ENCODE measurements around the gene TRMT10B.

DNA sequence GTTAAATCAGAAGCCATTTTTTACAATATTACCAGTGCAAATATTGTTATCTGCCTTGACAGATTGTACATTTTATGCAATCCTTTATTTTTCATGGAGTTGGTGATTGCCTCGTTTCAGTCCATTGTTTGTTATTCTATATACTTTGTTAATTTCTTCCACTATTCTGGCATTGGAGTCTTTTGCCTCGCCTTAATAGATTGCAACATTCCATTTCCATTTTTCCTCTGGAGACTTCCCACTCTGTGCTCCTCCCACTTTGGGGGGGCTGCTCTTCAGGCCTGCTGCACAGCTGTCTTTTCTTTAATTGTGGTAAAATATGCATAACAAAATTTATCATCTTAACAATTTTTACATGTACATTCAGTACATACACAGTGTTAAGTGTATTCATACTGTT, 42.6 kb downstream of the TRMT10B start:
- TF ChIP-seq, protein P1, sequence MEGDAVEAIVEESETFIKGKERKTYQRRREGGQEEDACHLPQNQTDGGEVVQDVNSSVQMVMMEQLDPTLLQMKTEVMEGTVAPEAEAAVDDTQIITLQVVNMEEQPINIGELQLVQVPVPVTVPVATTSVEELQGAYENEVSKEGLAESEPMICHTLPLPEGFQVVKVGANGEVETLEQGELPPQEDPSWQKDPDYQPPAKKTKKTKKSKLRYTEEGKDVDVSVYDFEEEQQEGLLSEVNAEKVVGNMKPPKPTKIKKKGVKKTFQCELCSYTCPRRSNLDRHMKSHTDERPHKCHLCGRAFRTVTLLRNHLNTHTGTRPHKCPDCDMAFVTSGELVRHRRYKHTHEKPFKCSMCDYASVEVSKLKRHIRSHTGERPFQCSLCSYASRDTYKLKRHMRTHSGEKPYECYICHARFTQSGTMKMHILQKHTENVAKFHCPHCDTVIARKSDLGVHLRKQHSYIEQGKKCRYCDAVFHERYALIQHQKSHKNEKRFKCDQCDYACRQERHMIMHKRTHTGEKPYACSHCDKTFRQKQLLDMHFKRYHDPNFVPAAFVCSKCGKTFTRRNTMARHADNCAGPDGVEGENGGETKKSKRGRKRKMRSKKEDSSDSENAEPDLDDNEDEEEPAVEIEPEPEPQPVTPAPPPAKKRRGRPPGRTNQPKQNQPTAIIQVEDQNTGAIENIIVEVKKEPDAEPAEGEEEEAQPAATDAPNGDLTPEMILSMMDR (IDR thresholded peaks at IDR 0.05) = no peak
- no peak for TF ChIP-seq POLR2A (IDR thresholded peaks at IDR 0.05)
- TF ChIP-seq POLR2AphosphoS5 (IDR thresholded peaks at IDR 0.05) = no peak

Data from stomach (tissue), 4 donors.